MCF 10A (cell line): ENCODE results near the gene NFKBIL1. TPM values are rescaled to one million over a fixed set of nuclear protein-coding genes. Genes with fewer than 3 reads are reported as not detected.

Source experiments
- BruUV-seq: library from RNA; stranded (reverse); fragments of 400-500 nt; replicated peaks from 2 replicates; lab custom pipeline; 2021; lab: Mats Ljungman, UMichigan
- CTCF ChIA-PET: fragments of 300-600 bp; sonication (Branson Sonifier 250); formaldehyde crosslinking; extraction: SDS; loops from one replicate; lab custom pipeline; 2021; ENCODE audit warnings: antibody characterized with exemption, inconsistent platforms; lab: Yijun Ruan, JAX
- POLR2A ChIA-PET: fragments of 300-600, 350-650 bp; sonication (Branson Sonifier 250); formaldehyde crosslinking; extraction: SDS; loops from one replicate; lab custom pipeline; 2020; ENCODE audit warnings: antibody characterized with exemption, inconsistent platforms; lab: Yijun Ruan, JAX
- DNase-seq: peaks from one replicate; pipeline ENCODE4 v3.0.0-alpha.2; 2018; ENCODE audit not compliant: unreplicated experiment
- H3K27ac Mint-ChIP-seq: one replicate; pipeline ENCODE4 v1.8.0; 2022; ENCODE audit warnings: mild to moderate bottlenecking, low read depth, mixed read lengths; ENCODE audit not compliant: unreplicated experiment
- H3K27me3 Mint-ChIP-seq: one replicate; pipeline ENCODE4 v1.8.0; 2022; ENCODE audit warnings: mixed read lengths; ENCODE audit not compliant: insufficient read depth, unreplicated experiment
- H3K36me3 Mint-ChIP-seq: one replicate; pipeline ENCODE4 v1.8.0; 2022; ENCODE audit warnings: mild to moderate bottlenecking, moderate library complexity, mixed read lengths; ENCODE audit not compliant: insufficient read depth, unreplicated experiment
- H3K4me1 Mint-ChIP-seq: one replicate; pipeline ENCODE4 v1.8.0; 2022; ENCODE audit warnings: mixed read lengths; ENCODE audit not compliant: insufficient read depth, unreplicated experiment
- H3K4me3 Mint-ChIP-seq: one replicate; pipeline ENCODE4 v1.8.0; 2022; ENCODE audit warnings: mild to moderate bottlenecking, moderate library complexity, mixed read lengths; ENCODE audit not compliant: unreplicated experiment
- H3K9me3 Mint-ChIP-seq: one replicate; pipeline ENCODE4 v1.8.0; 2022; ENCODE audit warnings: mixed read lengths; ENCODE audit not compliant: unreplicated experiment
- intact Hi-C: fragments of 100-400 bp; cut with micrococcal nuclease; formaldehyde crosslinking; loops from 2 replicates; pipeline ENCODE4 v1.14.1; 2022
- total RNA-seq: library from RNA; stranded (reverse); gene quantifications from 2 replicates; pipeline ENCODE4 v1.2.3, GENCODE V29; 2022
- TF ChIP-seq, protein P1 (sequence below): fragments of 200-600 bp; IDR thresholded peaks from one replicate; pipeline ENCODE4 v1.8.0; 2022; ENCODE audit warnings: antibody characterized with exemption, mild to moderate bottlenecking; ENCODE audit not compliant: unreplicated experiment

Gene NFKBIL1
- total RNA-seq, 1 experiment from 2014 or later: 30.3 TPM

DNA sequence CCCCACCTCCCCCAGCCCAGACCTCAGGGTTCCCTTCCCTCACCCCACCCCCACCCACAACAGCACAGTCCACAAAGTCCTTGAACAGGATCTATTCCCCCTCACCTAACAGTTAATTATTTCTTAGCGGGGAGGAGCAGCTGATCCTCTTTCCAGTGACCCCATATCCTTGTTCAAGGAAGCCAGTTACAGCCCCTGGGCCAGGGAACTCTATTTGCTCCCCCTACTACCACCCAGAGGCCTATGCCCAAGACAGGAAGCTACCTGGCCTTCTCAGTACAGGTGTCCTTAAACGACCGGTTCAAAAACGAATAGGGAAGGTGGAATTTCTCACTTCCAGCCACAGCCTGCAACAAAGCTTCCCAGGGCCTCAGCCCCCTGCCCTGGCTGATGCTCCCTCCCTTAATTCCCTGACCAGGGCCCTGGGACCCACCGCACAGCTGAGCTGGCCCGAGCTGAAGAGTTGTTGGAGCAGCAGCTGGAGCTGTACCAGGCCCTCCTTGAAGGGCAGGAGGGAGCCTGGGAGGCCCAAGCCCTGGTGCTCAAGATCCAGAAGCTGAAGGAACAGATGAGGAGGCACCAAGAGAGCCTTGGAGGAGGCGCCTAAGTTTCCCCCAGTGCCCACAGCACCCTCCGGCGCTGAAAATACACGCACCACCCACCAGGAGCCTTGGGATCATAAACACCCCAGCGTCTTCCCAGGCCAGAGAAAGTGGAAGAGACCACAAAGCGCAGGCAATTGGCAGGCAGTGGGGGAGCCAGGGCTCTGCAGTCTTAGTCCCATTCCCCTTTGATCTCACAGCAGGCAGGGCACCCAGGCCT, 17.9 kb upstream of the NFKBIL1 start:
- Mint-ChIP-seq H3K4me1 (no peaks in the 10 kb centered on the region), H3K36me3 (peaks cover 66% of the 10 kb centered on the region), H3K4me3 (no peak overlapping the region), H3K27ac (no peak overlapping the region), H3K27me3 (no peaks in the 10 kb centered on the region), H3K9me3 (no peaks in the 10 kb centered on the region)
- ChIA-PET CTCF (interaction anchor here (1.1 kb wide), 1 partner anchor 69 kb away, joined by 3 read pairs; no protein-coding TSS in a partner anchor), POLR2A (interaction anchor here (0.6 to 3.9 kb wide), 7 partner anchors 9 to 211 kb away, joined by 3 to 21 read pairs (median 3); partner anchors contain the start of genes BAG6 and DDX39B)
- no TSS peak for BruUV-seq
- TF ChIP-seq, protein P1, sequence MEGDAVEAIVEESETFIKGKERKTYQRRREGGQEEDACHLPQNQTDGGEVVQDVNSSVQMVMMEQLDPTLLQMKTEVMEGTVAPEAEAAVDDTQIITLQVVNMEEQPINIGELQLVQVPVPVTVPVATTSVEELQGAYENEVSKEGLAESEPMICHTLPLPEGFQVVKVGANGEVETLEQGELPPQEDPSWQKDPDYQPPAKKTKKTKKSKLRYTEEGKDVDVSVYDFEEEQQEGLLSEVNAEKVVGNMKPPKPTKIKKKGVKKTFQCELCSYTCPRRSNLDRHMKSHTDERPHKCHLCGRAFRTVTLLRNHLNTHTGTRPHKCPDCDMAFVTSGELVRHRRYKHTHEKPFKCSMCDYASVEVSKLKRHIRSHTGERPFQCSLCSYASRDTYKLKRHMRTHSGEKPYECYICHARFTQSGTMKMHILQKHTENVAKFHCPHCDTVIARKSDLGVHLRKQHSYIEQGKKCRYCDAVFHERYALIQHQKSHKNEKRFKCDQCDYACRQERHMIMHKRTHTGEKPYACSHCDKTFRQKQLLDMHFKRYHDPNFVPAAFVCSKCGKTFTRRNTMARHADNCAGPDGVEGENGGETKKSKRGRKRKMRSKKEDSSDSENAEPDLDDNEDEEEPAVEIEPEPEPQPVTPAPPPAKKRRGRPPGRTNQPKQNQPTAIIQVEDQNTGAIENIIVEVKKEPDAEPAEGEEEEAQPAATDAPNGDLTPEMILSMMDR: no peak
- DNase-seq: no peak
- intact Hi-C loops: no loop called here

DNA sequence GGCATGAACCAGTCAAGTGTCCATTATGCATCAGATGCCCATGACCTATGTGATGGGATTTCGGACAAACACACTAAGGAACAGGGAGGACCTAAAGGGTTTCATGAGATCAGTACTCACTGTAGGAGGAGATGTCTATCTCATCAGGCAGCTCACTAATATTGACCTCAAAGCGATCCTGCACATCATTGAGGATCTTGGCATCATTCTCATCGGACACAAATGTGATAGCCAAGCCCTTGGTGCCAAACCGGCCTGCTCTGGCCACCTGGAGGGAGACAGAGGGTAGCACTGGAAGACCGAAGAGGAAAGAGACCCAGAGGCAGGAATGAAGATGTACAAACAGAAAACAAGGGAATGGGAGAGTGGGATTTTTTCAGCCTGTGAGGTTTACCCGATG, 16.7 kb upstream of the NFKBIL1 start:
- TF ChIP-seq, protein P1: no peak
- BruUV-seq: TSS peak; percentile 13
- H3K4me1 Mint-ChIP-seq: peaks cover under 1% of the 10 kb centered on the region
- H3K9me3 Mint-ChIP-seq: no peaks in the 10 kb centered on the region
- no peak overlapping the region for H3K27ac Mint-ChIP-seq
- POLR2A ChIA-PET: interaction anchor here (0.7 to 2.5 kb wide), 4 partner anchors 11 to 122 kb away, joined by 3 to 19 read pairs (median 4); partner anchors contain the start of genes BAG6, DDX39B and MICB
- H3K4me3 Mint-ChIP-seq: no peak overlapping the region
- peaks cover 77% of the 10 kb centered on the region for H3K36me3 Mint-ChIP-seq
- DNase-seq: no peak
- no peaks in the 10 kb centered on the region for H3K27me3 Mint-ChIP-seq
- CTCF ChIA-PET: no interaction called here
- intact Hi-C loops: no loop called here

DNA sequence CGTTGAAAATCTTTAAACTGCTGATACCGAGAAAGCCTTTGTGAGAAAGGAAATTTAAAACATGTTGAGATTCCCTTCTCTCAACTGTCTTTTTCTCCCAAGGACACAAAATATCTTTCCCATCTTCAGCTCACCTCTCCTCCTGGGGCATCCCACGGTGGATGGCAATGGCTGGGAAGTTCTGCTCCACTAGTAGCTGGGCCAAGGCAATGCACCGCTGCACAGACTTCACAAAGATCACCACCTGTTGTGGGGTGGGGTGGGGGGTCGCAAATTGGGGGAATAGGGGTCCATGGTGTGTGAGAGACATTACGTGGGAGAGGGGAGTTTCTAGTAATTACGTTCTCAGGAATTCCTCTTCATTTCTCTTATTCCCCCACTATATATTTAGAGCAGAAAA, 16.2 kb upstream of the NFKBIL1 start:
- ChIA-PET CTCF (interaction anchor here (0.8 to 1.1 kb wide), 2 partner anchors 15 to 37 kb away, joined by 3 to 4 read pairs; partner anchors contain the start of gene ATP6V1G2), POLR2A (interaction anchor here (0.9 to 2.5 kb wide), 6 partner anchors 9 to 37 kb away, joined by 3 to 19 read pairs (median 4); partner anchors contain the start of genes ATP6V1G2, DDX39B and MICB)
- no peak for DNase-seq
- Mint-ChIP-seq H3K9me3 (no peaks in the 10 kb centered on the region), H3K36me3 (peaks cover 82% of the 10 kb centered on the region), H3K4me1 (peaks cover 5% of the 10 kb centered on the region), H3K27ac (no peak overlapping the region), H3K27me3 (no peaks in the 10 kb centered on the region), H3K4me3 (no peak overlapping the region)
- intact Hi-C loops: no loop called here
- TF ChIP-seq, protein P1: no peak
- BruUV-seq: no TSS peak
